LNCaP clone FGC (cell line): ENCODE data around the gene LEPROT.

Source experiments
- DNase-seq: peaks from one replicate; pipeline ENCODE4 v3.0.0-alpha.2; 2011; ENCODE audit warnings: low read depth
- H3K4me3 ChIP-seq: 2 replicates; pipeline ENCODE4 v1.5.1; 2011; ENCODE audit warnings: mild to moderate bottlenecking, low read depth, low read length, control low read depth
- TF ChIP-seq, protein P1 (sequence below): IDR thresholded peaks from 2 replicates; pipeline ENCODE4 v1.5.1; 2012; ENCODE audit warnings: mild to moderate bottlenecking; ENCODE audit not compliant: control insufficient read depth, insufficient read depth; ENCODE audit errors: extremely low read depth

LEPROT gene

DNA sequence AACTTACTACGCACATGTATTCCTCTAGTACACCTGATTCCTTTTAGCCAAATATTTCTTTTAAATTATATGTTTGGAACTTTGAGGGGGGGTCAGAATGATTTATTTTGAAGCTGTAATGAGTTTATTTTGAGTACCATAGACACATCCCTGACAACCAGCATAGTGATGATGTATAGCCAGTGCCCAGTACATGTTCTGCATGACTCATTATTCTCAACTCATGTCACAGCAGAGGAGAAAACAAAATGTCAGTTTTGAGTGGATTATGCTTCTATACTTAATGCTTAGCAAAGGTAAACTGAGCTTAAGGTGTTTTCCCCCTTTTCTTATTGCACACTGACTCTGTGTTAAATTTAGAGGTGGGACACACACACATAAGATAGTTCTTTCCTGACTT, 22.4 kb upstream of the LEPROT start:
- TF ChIP-seq, protein P1, sequence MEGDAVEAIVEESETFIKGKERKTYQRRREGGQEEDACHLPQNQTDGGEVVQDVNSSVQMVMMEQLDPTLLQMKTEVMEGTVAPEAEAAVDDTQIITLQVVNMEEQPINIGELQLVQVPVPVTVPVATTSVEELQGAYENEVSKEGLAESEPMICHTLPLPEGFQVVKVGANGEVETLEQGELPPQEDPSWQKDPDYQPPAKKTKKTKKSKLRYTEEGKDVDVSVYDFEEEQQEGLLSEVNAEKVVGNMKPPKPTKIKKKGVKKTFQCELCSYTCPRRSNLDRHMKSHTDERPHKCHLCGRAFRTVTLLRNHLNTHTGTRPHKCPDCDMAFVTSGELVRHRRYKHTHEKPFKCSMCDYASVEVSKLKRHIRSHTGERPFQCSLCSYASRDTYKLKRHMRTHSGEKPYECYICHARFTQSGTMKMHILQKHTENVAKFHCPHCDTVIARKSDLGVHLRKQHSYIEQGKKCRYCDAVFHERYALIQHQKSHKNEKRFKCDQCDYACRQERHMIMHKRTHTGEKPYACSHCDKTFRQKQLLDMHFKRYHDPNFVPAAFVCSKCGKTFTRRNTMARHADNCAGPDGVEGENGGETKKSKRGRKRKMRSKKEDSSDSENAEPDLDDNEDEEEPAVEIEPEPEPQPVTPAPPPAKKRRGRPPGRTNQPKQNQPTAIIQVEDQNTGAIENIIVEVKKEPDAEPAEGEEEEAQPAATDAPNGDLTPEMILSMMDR: no peak
- DNase-seq: no peak

DNA sequence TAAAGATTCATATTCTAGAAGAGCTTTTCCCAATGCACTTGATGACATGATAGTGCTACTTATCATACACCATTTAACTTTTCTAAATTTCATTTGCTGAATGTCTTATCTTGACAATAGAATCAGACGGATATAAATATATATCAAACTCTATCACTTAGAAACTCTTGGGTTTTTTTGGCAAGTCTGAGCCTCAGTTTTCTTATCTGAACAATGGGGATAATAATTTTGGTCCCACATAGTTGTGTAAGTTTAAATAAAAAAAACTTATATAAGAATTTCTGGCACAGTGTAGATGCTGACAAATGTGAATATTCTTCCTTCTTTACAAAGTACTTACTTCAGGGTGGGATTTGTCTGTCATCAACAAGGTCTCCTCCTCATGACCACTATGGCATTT, 21.5 kb upstream of the LEPROT start:
- TF ChIP-seq, protein P1: no peak
- H3K4me3 ChIP-seq: no peak overlapping the region

More for the DNA sequence above, 22.4 kb upstream of the LEPROT start:
- H3K4me3 ChIP-seq: no peak overlapping the region

DNA sequence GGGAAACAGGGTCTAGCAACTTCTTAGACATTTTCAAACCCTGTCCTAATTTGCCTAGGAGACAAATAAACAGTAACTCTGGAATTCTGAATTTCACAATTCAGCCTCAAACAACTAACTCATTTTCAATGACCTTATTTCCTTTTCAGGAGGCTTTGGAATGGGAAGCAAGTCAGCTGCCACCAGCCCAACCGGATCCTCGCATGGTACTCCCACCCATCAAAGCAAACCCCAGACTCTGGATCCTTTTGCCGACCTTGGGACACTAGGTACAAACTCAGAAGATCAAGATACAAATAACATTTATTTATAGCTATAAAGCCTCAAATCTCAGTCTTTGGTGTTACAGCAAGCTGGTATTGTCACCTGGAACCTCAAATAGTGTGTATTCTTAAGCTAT, 18.9 kb upstream of the LEPROT start:
- H3K4me3 ChIP-seq: no peak overlapping the region
- TF ChIP-seq, protein P1: no peak
- no peak for DNase-seq

More for the DNA sequence above, 21.5 kb upstream of the LEPROT start:
- no peak for DNase-seq

DNA sequence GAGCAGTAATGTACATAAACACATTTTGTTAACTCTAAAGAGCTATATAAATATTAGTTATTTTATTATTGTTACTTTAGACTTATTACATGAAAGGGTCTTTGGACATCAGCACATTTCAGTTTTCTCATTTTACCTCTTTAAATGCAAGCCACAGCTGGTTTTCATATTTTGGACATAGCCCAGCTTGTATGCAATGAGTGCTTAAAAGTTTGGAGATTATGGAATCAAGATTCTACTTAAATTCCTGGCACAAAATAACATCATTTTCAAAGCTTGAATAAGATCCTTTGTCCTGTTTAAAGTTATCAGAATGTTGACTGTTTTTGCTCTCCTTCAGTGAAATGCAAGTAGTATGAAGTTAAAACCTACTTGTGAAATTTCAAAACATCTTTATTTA, 15.5 kb upstream of the LEPROT start:
- DNase-seq: no peak
- no peak overlapping the region for H3K4me3 ChIP-seq
- TF ChIP-seq, protein P1: no peak

DNA sequence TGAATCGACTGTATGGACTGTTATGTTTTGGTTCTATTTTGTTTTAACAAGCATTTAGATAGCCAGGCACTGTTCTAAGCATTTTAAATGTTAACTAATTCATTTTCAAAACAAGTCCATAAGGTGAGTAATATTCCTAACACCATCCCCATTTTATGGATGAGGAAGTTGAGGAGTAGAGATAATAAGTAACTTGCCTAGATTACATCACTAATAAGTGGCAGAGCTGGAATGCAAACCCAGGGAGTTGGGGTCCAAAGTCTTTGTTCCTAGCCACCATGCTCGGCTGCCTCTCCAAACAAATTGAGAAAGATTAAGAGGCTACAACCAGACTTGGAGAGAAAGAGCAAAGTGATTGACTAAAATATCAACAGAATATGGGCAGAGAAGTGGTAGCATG, 12.6 kb upstream of the LEPROT start:
- no peak for DNase-seq

DNA sequence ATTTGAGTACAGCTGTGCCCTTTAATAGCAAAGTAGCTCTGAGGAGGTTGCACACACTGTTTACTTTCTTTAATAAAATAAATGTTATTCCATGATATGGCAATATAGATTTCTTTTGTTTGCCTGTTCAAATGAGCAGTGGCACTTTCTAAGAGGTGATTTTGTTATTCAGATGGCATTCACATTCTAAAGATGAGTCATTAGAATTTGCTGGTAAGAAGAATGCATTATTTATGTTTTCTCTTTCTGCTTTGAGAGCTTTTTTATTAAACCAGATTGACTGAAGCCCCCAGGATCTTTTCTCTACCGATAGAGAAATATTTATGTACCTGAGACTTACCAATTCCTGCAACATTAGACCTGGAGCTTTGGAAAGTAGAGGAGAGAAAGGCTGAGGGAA, 11.2 kb upstream of the LEPROT start:
- TF ChIP-seq, protein P1: no peak
- H3K4me3 ChIP-seq: no peak overlapping the region
- DNase-seq: no peak

More for the DNA sequence above, 12.6 kb upstream of the LEPROT start:
- no peak overlapping the region for H3K4me3 ChIP-seq
- TF ChIP-seq, protein P1: no peak

DNA sequence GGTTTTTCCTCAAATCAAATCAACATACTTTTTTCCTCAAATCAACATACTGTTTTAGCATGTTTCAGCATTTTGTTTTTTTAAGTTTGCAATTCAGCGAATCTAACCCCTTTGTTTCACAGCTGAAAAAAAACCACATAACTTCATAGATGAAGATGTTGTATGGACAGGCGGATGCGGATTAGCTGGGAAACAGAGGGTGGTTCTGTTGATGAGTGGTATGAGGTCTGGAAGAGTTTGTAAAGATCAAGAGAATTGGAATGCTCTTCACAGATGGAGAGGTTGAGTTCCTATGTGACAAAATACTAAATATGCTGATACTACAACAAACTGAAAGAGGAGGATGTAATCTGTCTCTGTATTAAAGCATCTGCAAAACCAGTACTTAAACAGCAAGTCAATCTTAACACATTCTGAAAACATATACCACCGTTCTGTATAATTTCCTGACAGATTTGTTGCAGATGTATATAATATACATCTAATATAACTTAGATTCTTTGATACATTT, 10.6 kb upstream of the LEPROT start:
- DNase-seq: no peak
- H3K4me3 ChIP-seq: no peak overlapping the region
- TF ChIP-seq, protein P1: no peak
